Activated naive CD8-positive, alpha-beta T cell (primary cell): ENCODE measurements around the gene MBTPS1.

Experiments used
- H3K27ac Mint-ChIP-seq: one replicate; pipeline ENCODE4 v1.8.0; 2021; ENCODE audit warnings: mixed read lengths
- H3K27me3 Mint-ChIP-seq: one replicate; pipeline ENCODE4 v1.8.0; 2021; ENCODE audit warnings: mixed read lengths
- H3K36me3 Mint-ChIP-seq: one replicate; pipeline ENCODE4 v1.8.0; 2021; ENCODE audit warnings: mixed read lengths
- H3K4me1 Mint-ChIP-seq: one replicate; pipeline ENCODE4 v1.8.0; 2021; ENCODE audit warnings: low read depth, mixed read lengths
- H3K4me3 Mint-ChIP-seq: one replicate; pipeline ENCODE4 v1.8.0; 2021; ENCODE audit warnings: mild to moderate bottlenecking, mixed read lengths
- H3K9me3 Mint-ChIP-seq: one replicate; pipeline ENCODE4 v1.8.0; 2021; ENCODE audit warnings: low read depth, mixed read lengths

Gene MBTPS1

GRCh38 chr16:84049403-84050060, 67.2 kb downstream of the MBTPS1 start:
- no peaks in the 10 kb centered on the region for H3K4me1 Mint-ChIP-seq
- H3K4me3 Mint-ChIP-seq, result no peak overlapping the region
- no peak overlapping the region for H3K27ac Mint-ChIP-seq
- H3K27me3 Mint-ChIP-seq, result no peaks in the 10 kb centered on the region
- H3K9me3 Mint-ChIP-seq, result no peaks in the 10 kb centered on the region
- H3K36me3 Mint-ChIP-seq, result peaks cover 2% of the 10 kb centered on the region

GRCh38 chr16:84048871-84049270, 67.9 kb downstream of the MBTPS1 start:
- no peak overlapping the region for H3K4me3 Mint-ChIP-seq
- H3K36me3 Mint-ChIP-seq, result peaks cover 2% of the 10 kb centered on the region
- no peaks in the 10 kb centered on the region for H3K4me1 Mint-ChIP-seq
- no peak overlapping the region for H3K27ac Mint-ChIP-seq
- peaks cover 5% of the 10 kb centered on the region for H3K27me3 Mint-ChIP-seq
- no peaks in the 10 kb centered on the region for H3K9me3 Mint-ChIP-seq

DNA sequence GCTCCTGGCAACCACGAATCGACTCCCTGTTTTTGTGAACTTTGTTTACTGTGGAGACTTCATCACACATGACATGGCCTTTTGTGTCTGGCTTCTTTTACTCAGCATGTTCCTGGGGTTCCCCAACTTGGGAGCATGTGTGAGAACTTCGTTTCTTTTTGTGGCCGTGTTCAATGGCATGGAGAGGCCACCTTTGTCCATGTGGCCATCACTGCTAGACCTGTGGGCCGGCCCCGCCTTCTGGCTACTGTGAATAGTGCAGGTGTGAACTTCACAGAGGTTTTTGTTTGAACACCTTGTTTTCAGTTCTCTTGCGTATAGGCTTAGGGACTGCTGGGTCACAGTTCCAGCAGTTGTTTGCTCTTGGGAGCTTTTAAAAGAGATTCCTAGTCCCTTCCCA, 68.5 kb downstream of the MBTPS1 start:
- H3K27ac Mint-ChIP-seq, result no peak overlapping the region
- H3K27me3 Mint-ChIP-seq, result peaks cover 6% of the 10 kb centered on the region
- H3K4me3 Mint-ChIP-seq, result no peak overlapping the region
- no peaks in the 10 kb centered on the region for H3K36me3 Mint-ChIP-seq
- H3K9me3 Mint-ChIP-seq, result no peaks in the 10 kb centered on the region
- no peaks in the 10 kb centered on the region for H3K4me1 Mint-ChIP-seq

GRCh38 chr16:84047626-84048025, 69.1 kb downstream of the MBTPS1 start:
- H3K27me3 Mint-ChIP-seq, result peaks cover 6% of the 10 kb centered on the region
- H3K4me1 Mint-ChIP-seq, result no peaks in the 10 kb centered on the region
- no peaks in the 10 kb centered on the region for H3K36me3 Mint-ChIP-seq
- no peaks in the 10 kb centered on the region for H3K9me3 Mint-ChIP-seq
- H3K4me3 Mint-ChIP-seq, result no peak overlapping the region
- no peak overlapping the region for H3K27ac Mint-ChIP-seq

- H3K27ac Mint-ChIP-seq, result peak overlapping the region; percentile 16
- peaks cover 6% of the 10 kb centered on the region for H3K27me3 Mint-ChIP-seq
- no peaks in the 10 kb centered on the region for H3K36me3 Mint-ChIP-seq
- no peak overlapping the region for H3K4me3 Mint-ChIP-seq
- no peaks in the 10 kb centered on the region for H3K9me3 Mint-ChIP-seq
- H3K4me1 Mint-ChIP-seq, result no peaks in the 10 kb centered on the region
These were observed 69.5 kb downstream of the MBTPS1 start for GRCh38 chr16:84047206-84047605.

GRCh38 chr16:84045818-84046470, 70.8 kb downstream of the MBTPS1 start:
- H3K9me3 Mint-ChIP-seq, result no peaks in the 10 kb centered on the region
- H3K27me3 Mint-ChIP-seq, result peaks cover 6% of the 10 kb centered on the region
- no peak overlapping the region for H3K4me3 Mint-ChIP-seq
- H3K4me1 Mint-ChIP-seq, result no peaks in the 10 kb centered on the region
- no peaks in the 10 kb centered on the region for H3K36me3 Mint-ChIP-seq
- no peak overlapping the region for H3K27ac Mint-ChIP-seq

DNA sequence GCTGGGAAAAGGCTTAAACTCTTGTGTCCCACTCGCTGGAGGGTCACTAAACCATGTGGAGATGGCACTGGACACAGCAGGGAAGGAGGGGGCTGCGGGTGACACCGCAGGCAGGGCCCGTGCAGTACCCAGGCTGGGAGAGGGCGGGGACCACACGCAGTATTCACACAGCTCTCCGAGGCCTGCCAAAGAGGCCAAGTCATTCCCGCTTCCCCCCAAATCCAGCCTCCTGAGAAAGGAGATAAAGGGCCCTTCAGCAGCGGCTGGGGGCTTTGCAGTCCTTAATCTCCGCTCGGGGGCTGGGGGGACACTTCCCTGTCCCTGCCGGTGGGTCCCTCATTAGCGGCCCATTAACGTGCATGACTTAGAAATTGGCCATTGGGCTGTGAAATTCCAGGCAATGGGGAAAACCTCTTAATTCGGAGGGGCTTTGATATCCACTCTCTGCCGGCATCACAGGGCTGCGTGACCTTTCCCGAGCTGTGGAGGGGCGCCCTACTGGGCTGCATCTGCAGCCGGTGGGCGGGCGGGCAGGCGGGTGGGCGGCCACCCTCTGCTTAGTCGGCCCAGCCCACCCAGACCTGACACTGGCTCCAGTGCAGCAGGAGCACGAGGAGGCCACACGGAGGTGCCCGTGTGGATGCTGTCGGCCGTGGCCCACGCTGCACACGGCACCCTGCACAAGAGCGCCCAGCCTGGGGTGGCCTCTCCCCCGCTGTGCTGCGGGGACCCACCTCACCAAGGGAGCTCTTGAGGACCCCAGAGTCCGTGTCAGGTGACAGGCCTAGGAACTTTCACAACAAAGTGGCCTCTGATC, 71.5 kb downstream of the MBTPS1 start:
- peaks cover 6% of the 10 kb centered on the region for H3K27me3 Mint-ChIP-seq
- H3K4me1 Mint-ChIP-seq, result no peaks in the 10 kb centered on the region
- no peaks in the 10 kb centered on the region for H3K36me3 Mint-ChIP-seq
- no peak overlapping the region for H3K27ac Mint-ChIP-seq
- H3K9me3 Mint-ChIP-seq, result no peaks in the 10 kb centered on the region
- H3K4me3 Mint-ChIP-seq, result no peak overlapping the region

DNA sequence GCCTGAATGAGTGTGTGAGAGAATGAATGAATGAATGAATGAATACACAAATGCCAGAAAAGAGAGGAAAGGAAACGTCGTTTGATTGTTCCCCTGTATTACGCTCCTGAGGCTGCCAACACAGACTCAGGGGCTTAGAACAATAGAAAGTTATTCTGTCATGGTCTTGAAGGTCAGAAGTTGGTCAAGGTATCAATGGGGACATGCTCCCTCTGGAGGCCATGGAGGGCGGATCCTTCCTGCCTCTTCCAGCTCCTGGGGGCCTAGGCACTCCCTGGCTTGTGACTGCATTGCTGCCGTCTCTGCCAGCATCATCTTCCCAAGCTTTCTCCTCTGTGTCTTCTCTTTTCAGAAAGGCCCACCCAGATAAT, 72.6 kb downstream of the MBTPS1 start:
- Mint-ChIP-seq H3K36me3 (no peaks in the 10 kb centered on the region), H3K27ac (no peak overlapping the region), H3K9me3 (no peaks in the 10 kb centered on the region), H3K4me3 (no peak overlapping the region), H3K27me3 (peaks cover 9% of the 10 kb centered on the region), H3K4me1 (no peaks in the 10 kb centered on the region)

DNA sequence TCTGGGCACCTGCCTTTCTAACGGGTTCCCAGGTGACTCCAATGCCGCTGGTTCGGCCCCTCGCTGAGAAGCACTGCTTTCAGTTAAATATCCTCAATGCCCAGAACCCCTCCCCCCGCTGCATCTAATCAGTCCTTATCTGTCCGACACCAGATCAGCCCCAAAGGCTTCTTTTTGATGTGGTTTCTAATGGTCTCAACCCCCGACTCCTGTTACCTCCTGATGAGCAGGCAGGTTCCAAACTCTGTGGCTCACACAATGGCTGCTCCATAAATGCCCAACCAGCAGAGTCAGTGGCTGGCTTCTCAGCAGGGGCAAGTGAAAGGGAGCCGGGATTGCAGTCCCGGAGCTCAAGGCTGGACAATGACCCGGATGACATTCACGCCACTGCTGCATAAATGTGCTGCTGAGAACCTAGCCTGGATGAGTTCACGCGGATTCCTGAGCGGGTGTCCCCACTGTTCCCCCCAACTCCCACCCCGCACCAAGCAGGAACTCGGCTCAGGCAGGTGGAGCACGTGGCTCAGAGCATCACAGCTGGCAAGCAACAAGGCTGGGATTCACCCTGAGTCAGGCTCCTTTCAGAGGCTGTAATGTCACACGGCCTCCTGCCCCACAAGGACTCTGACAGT, 73.1 kb downstream of the MBTPS1 start:
- Mint-ChIP-seq H3K9me3 (no peaks in the 10 kb centered on the region), H3K27me3 (peaks cover 9% of the 10 kb centered on the region)

GRCh38 chr16:84042879-84043485, 73.8 kb downstream of the MBTPS1 start:
- Mint-ChIP-seq H3K27ac (no peak overlapping the region), H3K27me3 (peaks cover 9% of the 10 kb centered on the region)

More for the DNA sequence above, 73.1 kb downstream of the MBTPS1 start:
- Mint-ChIP-seq H3K4me3 (no peak overlapping the region), H3K27ac (no peak overlapping the region), H3K4me1 (no peaks in the 10 kb centered on the region), H3K36me3 (no peaks in the 10 kb centered on the region)

DNA sequence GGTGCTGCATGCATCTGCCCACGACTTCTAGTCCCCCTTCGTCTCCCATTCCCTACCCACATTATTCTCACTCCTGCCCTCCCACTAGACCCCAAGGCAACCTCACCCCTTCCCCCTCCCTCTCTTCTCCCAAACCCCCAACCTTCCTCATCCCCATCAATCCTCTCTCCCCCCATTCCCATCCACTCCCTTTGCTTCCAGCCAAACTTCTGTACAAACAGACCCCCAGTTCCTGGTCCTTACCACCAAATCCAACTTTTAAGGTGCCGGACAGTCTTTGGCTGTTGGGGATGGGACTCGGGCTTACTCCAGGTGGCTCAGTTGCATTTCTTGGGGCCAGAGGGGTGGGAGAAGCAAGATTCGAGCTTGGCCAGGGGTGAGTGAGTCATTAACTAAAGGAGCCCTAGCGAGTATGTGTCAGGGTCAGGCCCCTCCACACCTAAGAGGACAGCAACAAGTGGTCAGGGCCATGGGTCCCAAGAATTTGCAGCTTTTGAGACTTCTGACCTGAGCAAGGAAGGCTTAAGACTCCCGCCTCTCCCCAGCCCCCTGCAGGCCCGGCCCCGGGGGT, 74.3 kb downstream of the MBTPS1 start, which contains the start of gene SLC38A8:
Gene SLC38A8 (minus strand): TSS at position 488 of the 571 bp plus-strand sequence. CDS start 638 bp downstream, outside the sequence.
- Mint-ChIP-seq H3K36me3 (no peaks in the 10 kb centered on the region), H3K27ac (no peak within 1 kb of the TSS), H3K4me1 (no peaks in the 10 kb centered on the region), H3K27me3 (peaks cover 9% of the 10 kb centered on the region), H3K9me3 (no peaks in the 10 kb centered on the region), H3K4me3 (no peak within 1 kb of the TSS)

More at GRCh38 chr16:84042879-84043485, 73.8 kb downstream of the MBTPS1 start:
- Mint-ChIP-seq H3K4me3 (no peak overlapping the region), H3K4me1 (no peaks in the 10 kb centered on the region), H3K9me3 (no peaks in the 10 kb centered on the region), H3K36me3 (no peaks in the 10 kb centered on the region)

- Mint-ChIP-seq H3K36me3 (no peaks in the 10 kb centered on the region), H3K9me3 (no peaks in the 10 kb centered on the region), H3K4me1 (no peaks in the 10 kb centered on the region), H3K27ac (no peak overlapping the region), H3K4me3 (no peak overlapping the region), H3K27me3 (peaks cover 9% of the 10 kb centered on the region)
These were observed 74.9 kb downstream of the MBTPS1 start for GRCh38 chr16:84041881-84042280.

DNA sequence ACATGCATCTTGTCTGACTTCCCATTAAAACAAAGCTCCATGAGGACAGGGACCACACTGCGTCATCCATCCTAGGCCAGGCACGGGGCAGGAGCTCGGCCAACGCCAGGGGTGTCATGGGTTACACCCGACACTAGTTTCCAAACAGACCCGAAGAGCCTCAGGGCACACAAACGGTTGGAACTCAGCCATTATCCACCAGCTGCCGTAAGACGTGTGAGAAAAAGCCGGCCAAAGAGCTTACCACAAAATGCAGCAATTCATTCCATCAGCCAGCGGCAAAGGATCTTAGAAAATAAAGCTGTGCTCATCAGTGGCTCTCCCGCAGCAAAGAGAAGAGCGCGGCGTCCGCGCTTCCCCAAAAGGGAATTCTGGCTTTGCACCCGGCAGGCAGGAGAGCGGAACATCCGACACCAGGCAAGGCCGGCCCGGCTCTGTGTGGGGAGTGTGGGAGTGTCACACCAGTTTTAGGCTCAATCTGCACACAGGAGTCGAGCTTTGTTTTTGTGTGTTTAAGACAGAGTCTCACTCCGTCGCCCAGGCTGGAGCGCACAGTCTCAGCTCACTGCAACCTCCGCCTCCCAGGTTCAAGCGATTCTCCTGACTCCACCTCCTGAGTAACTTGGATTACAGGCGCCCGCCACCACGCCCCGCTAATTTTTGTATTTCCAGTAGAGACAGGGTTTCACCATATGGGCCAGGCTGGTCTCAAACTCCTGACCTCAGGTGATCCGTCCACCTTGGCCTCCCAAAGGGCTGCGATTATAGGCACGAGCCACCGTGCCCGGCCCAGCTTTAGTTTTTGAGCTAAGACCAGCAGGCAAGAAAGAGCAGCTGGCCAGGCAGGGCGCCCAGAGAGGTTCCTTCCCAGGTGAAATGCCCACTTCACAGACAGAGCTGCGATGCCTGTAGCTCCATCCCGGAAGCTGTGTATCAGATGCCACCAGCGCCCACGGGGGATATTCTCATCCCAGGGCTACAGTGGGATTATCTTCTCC, 75.6 kb downstream of the MBTPS1 start:
- peaks cover 9% of the 10 kb centered on the region for H3K27me3 Mint-ChIP-seq
- H3K27ac Mint-ChIP-seq, result no peak overlapping the region
- no peaks in the 10 kb centered on the region for H3K9me3 Mint-ChIP-seq
- H3K4me1 Mint-ChIP-seq, result no peaks in the 10 kb centered on the region
- H3K4me3 Mint-ChIP-seq, result no peak overlapping the region
- no peaks in the 10 kb centered on the region for H3K36me3 Mint-ChIP-seq
